K562 (cell line): ENCODE measurements around the gene TRABD2B. TPM values are rescaled to one million over a fixed set of nuclear protein-coding genes. Genes with fewer than 3 reads are reported as not detected.

Source experiments
- ATAC-seq: fragments of 200-7000 bp; cut with Tn5 transposase; 3 replicates; pipeline ENCODE4 v1.9.1; 2020; ENCODE audit warnings: moderate library complexity
- BruUV-seq: library from RNA; stranded (reverse); fragments of 400-500 nt; replicated peaks from 2 replicates; lab custom pipeline; 2021; lab: Mats Ljungman, UMichigan
- CTCF ChIA-PET: fragments of 300-600 bp; formaldehyde crosslinking; extraction: SDS; loops from one replicate; lab custom pipeline; 2021; ENCODE audit warnings: low intra/inter-chr PET ratio; lab: Yijun Ruan, JAX
- POLR2A ChIA-PET: fragments of 300-600, 350-650 bp; sonication (Branson Sonifier 250); formaldehyde crosslinking; extraction: SDS; loops from one replicate; lab custom pipeline; 2021; ENCODE audit warnings: antibody characterized with exemption, inconsistent platforms; lab: Yijun Ruan, JAX
- DNase-seq, 4 experiments: peaks; one replicate each; pipeline versions ENCODE4 v3.0.0 to v3.0.0-alpha.2; 2011 to 2018; ENCODE audit warnings: low spot score in 3 of 4, mixed read lengths in 3 of 4; ENCODE audit errors: extremely low read depth in 1 of 4
- FAIRE-seq: peaks from 2 replicates; lab custom pipeline; 2011; peaks lifted over from hg19 to GRCh38; lab: Jason Lieb, UNC
- H2AFZ ChIP-seq: 2 replicates; pipeline ENCODE4 v1.6.0; 2011; ENCODE audit warnings: low read depth, low read length, control low read depth, inconsistent platforms
- H3K27ac ChIP-seq: fragments of 200-600 bp; 3 replicates; pipeline ENCODE4 v1.8.0; 2011; ENCODE audit warnings: low read depth, mild to moderate bottlenecking, control low read depth, inconsistent platforms, low read length, moderate library complexity, mixed read lengths; ENCODE audit errors: extremely low read depth
- H3K27me3 ChIP-seq, 2 experiments: fragments of 300-600 bp in 1 of 2; 2 replicates in 1 of 2; 3 replicates in 1 of 2; pipeline versions ENCODE4 v1.6.0 to v1.8.0; 2011; ENCODE audit warnings: inconsistent platforms in 2 of 2, low read length in 2 of 2, mild to moderate bottlenecking in 1 of 2, mixed read lengths in 1 of 2, moderate library complexity in 1 of 2; ENCODE audit not compliant: control insufficient read depth in 2 of 2, insufficient read depth in 2 of 2
- H3K36me3 ChIP-seq: fragments of 300-600 bp; 3 replicates; pipeline ENCODE4 v1.8.0; 2011; ENCODE audit warnings: mild to moderate bottlenecking, low read length, inconsistent platforms; ENCODE audit not compliant: control insufficient read depth, insufficient read depth
- H3K4me1 ChIP-seq, 2 experiments: fragments of 200-600 bp in 1 of 2; replicated peaks in 1 of 2; 2 replicates in 1 of 2; 3 replicates in 1 of 2; pipeline versions ENCODE4 v1.5.1 to v1.8.0; 2011; ENCODE audit warnings: inconsistent platforms in 2 of 2, low read length in 2 of 2, mild to moderate bottlenecking in 1 of 2, mixed read lengths in 1 of 2, moderate library complexity in 1 of 2; ENCODE audit not compliant: control insufficient read depth in 2 of 2, insufficient read depth in 2 of 2
- H3K4me2 ChIP-seq: 2 replicates; pipeline ENCODE4 v1.6.1; 2011; ENCODE audit warnings: low read length, control low read depth, inconsistent platforms, mixed read lengths; ENCODE audit not compliant: insufficient read depth
- H3K4me3 ChIP-seq: fragments of 200-600 bp; sonication (generic), shearing (Covaris generic); 2 replicates; pipeline ENCODE4 v1.5.1; 2016; ENCODE audit warnings: control low read depth, inconsistent platforms
- H3K79me2 ChIP-seq: fragments of 200-600 bp; 3 replicates; pipeline ENCODE4 v1.8.0; 2011; ENCODE audit warnings: low read length, inconsistent platforms; ENCODE audit not compliant: control insufficient read depth, insufficient read depth
- H3K9ac ChIP-seq, 2 experiments: 2 replicates each; pipeline versions ENCODE4 v1.6.0 to v1.6.1; 2011; ENCODE audit warnings: low read depth in 2 of 2, low read length in 2 of 2, control low read depth in 1 of 2, inconsistent platforms in 1 of 2, mild to moderate bottlenecking in 1 of 2, mixed read lengths in 1 of 2; ENCODE audit not compliant: insufficient read depth in 1 of 2
- H3K9me1 ChIP-seq: one replicate; pipeline ENCODE4 v1.6.0; 2011; ENCODE audit warnings: inconsistent platforms, mild to moderate bottlenecking, low read length, moderate library complexity; ENCODE audit not compliant: control insufficient read depth, insufficient read depth
- H3K9me3 ChIP-seq: replicated peaks from 2 replicates; pipeline ENCODE4 v1.5.1; 2011; ENCODE audit warnings: low read depth, low read length, inconsistent platforms; ENCODE audit not compliant: control insufficient read depth, insufficient read depth
- H4K20me1 ChIP-seq: replicated peaks from 2 replicates; pipeline ENCODE4 v1.6.1; 2011; ENCODE audit warnings: low read length, inconsistent platforms, mixed read lengths; ENCODE audit not compliant: control insufficient read depth, insufficient read depth
- EP300 ChIP-seq: IDR thresholded peaks from 2 replicates; pipeline ENCODE4 v1.6.1; 2012; ENCODE audit warnings: low read length, improper control_type of control experiment
- GABPB1 ChIP-seq: sonication (generic); formaldehyde crosslinking; IDR thresholded peaks from 2 replicates; pipeline ENCODE4 v1.8.0; 2022; ENCODE audit warnings: mild to moderate bottlenecking, missing genetic modification reagents
- NFIC ChIP-seq: fragments of 450-650 bp; IDR thresholded peaks from 2 replicates; pipeline ENCODE4 v1.6.1; 2017; ENCODE audit warnings: mild to moderate bottlenecking, inconsistent platforms
- POLR3G ChIP-seq: IDR thresholded peaks from 2 replicates; pipeline ENCODE4 v1.6.1; 2011; ENCODE audit not compliant: insufficient read length, insufficient replicate concordance; ENCODE audit errors: extremely low read depth
- WGBS: fragments of 100-300 bp; shearing (Covaris generic); methylation state at CpG from one replicate; pipeline ENCODE4 v1.1.6; 2016; ENCODE audit warnings: low coverage, mixed read lengths; ENCODE audit not compliant: insufficient coverage; ENCODE audit errors: missing lambda C conversion rate; 5-methylcytosine and 5-hydroxymethylcytosine counted together
- in situ Hi-C: fragments of 300-500 bp; cut with MboI; formaldehyde crosslinking; loops from 4 replicates; pipeline ENCODE4 v1.15.0; 2018; ENCODE audit warnings: inconsistent platforms, mixed read lengths
- intact Hi-C: fragments of 100-400 bp; cut with micrococcal nuclease; formaldehyde crosslinking; loops from 2 replicates; pipeline ENCODE4 v1.14.2; 2022
- polyA plus RNA-seq, 8 experiments: library from polyadenylated mRNA; depleted of rRNA in 4 of 8; stranded (reverse) in 5 of 8; unstranded in 3 of 8; fragments of >200 nt; fragmentation: Nextera tagmentation in 2 of 8; fragmentation: Illumina TruSeq in 1 of 8; extraction: Ambion mirVana in 2 of 8; extraction: Trizol in 1 of 8; gene quantifications; 2 replicates each; pipeline versions ENCODE4 v1.2.1 to v1.2.3, GENCODE V29; 2011 to 2014; ENCODE audit warnings: inconsistent platforms in 1 of 8, missing spikeins in 1 of 8
- total RNA-seq, 7 experiments: library from RNA; depleted of rRNA in 6 of 7; stranded (reverse); fragments of >200 nt in 6 of 7; fragmentation: Illumina TruSeq in 2 of 7; extraction: Trizol in 2 of 7; gene quantifications; 2 replicates each; pipeline versions ENCODE4 v1.2.1 to v1.2.3, GENCODE V29; 2011 to 2021; ENCODE audit warnings: low replicate concordance in 1 of 7
- TF ChIP-seq, protein P1 (sequence below): fragments of 250-450 bp; sonication (Bioruptor Pico); IDR thresholded peaks from 2 replicates; pipeline ENCODE4 v1.8.0; 2022; ENCODE audit warnings: inconsistent platforms, mild to moderate bottlenecking, moderate library complexity, borderline replicate concordance
- TF ChIP-seq, protein P2 (sequence below): fragments of 450-650 bp; IDR thresholded peaks from 2 replicates; pipeline ENCODE4 v1.7.1; 2018; ENCODE audit warnings: mild to moderate bottlenecking, low read depth; ENCODE audit not compliant: partially characterized antibody

TRABD2B gene
- total and polyA plus RNA-seq, 9 of the 15 experiments (the other 6 are each of a cell fraction or from before 2014, with no cell fraction given): not detected

DNA sequence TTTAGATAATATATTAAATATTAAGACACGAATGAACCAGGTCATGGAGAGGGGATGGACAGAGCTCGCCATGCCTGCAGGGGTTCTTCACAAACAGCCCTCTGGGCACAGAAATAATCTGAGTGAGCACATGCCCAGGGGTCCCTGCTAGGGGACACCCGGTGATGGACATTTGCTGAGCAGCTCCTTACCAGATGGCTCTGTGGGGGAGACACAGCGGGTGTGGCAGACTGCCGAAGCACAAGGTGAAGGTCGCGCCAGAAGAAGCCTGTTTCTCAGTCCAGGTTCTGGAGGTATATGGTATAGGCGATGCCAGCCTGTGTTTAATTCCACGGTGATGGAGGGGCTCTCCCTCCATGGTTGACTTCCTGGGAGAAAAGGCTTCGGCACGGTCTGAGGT lies 9.6 kb downstream of the TRABD2B start:
- Histone ChIP-seq H3K27ac (no peak overlapping the region), H3K4me2 (no peak overlapping the region), H3K79me2 (no peaks in the 10 kb centered on the region), H3K36me3 (no peaks in the 10 kb centered on the region), H3K4me3 (no peak overlapping the region), H4K20me1 (no peaks in the 10 kb centered on the region), H2AFZ (no peak overlapping the region), H3K4me1 (peaks cover 0 to 5% of the 10 kb centered on the region in 2 experiments; a peak in 2 of 5 replicates), H3K27me3 (peaks cover 28 to 48% of the 10 kb centered on the region in 2 experiments), H3K9ac (no peak overlapping the region), H3K9me3 (no peaks in the 10 kb centered on the region), H3K9me1 (peaks cover 3% of the 10 kb centered on the region)
- ATAC-seq (no peak), DNase-seq (no peak), FAIRE-seq (no peak)
- ChIA-PET CTCF (no interaction called here), POLR2A (interaction anchor here (0.6 to 1.1 kb wide), 2 partner anchors 9 to 217 kb away, joined by 3 read pairs; no protein-coding TSS in a partner anchor)
- no peak for TF ChIP-seq NFIC
- TF ChIP-seq, protein P1, sequence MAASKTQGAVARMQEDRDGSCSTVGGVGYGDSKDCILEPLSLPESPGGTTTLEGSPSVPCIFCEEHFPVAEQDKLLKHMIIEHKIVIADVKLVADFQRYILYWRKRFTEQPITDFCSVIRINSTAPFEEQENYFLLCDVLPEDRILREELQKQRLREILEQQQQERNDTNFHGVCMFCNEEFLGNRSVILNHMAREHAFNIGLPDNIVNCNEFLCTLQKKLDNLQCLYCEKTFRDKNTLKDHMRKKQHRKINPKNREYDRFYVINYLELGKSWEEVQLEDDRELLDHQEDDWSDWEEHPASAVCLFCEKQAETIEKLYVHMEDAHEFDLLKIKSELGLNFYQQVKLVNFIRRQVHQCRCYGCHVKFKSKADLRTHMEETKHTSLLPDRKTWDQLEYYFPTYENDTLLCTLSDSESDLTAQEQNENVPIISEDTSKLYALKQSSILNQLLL: no peak
- TF ChIP-seq GABPB1: no peak
- TF ChIP-seq POLR3G: no peak
- TF ChIP-seq, protein P2, sequence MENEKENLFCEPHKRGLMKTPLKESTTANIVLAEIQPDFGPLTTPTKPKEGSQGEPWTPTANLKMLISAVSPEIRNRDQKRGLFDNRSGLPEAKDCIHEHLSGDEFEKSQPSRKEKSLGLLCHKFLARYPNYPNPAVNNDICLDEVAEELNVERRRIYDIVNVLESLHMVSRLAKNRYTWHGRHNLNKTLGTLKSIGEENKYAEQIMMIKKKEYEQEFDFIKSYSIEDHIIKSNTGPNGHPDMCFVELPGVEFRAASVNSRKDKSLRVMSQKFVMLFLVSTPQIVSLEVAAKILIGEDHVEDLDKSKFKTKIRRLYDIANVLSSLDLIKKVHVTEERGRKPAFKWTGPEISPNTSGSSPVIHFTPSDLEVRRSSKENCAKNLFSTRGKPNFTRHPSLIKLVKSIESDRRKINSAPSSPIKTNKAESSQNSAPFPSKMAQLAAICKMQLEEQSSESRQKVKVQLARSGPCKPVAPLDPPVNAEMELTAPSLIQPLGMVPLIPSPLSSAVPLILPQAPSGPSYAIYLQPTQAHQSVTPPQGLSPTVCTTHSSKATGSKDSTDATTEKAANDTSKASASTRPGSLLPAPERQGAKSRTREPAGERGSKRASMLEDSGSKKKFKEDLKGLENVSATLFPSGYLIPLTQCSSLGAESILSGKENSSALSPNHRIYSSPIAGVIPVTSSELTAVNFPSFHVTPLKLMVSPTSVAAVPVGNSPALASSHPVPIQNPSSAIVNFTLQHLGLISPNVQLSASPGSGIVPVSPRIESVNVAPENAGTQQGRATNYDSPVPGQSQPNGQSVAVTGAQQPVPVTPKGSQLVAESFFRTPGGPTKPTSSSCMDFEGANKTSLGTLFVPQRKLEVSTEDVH: no peak
- TF ChIP-seq EP300: no peak
- under 1% methylated on average over 11 of the region's 11 CpGs for WGBS
- in situ Hi-C loops (no loop called here), intact Hi-C loops (no loop called here)
- BruUV-seq: no TSS peak
